CD4-positive, alpha-beta T cell treated with Interleukin-12 subunit alpha and Interleukin-12 subunit beta, for 1 hour (primary cell): ENCODE data around the gene DLG5.

Experiments
- DNase-seq: peaks from one replicate; pipeline ENCODE4 v3.0.0-alpha.2; 2020

The DLG5 gene

GRCh38 chr10:77926566-77927401 lies at the start of gene DLG5:
Gene DLG5 (minus strand): TSS chr10:77926755. CDS start chr10:77926520, 235 bp downstream.
- DNase-seq, result peak; percentile 24

- DNase-seq, result no peak
These were observed 48.6 kb upstream of the DLG5 start for GRCh38 chr10:77975086-77975666.

- no peak for DNase-seq
These were observed 48.0 kb upstream of the DLG5 start for GRCh38 chr10:77974396-77975074.

- DNase-seq, result no peak
These were observed 46.7 kb upstream of the DLG5 start for GRCh38 chr10:77973276-77973675.

- no peak for DNase-seq
These were observed 45.6 kb upstream of the DLG5 start for GRCh38 chr10:77972148-77972547.

- no peak for DNase-seq
These were observed 45.2 kb upstream of the DLG5 start for GRCh38 chr10:77971804-77972144.

- no peak for DNase-seq
These were observed 44.6 kb upstream of the DLG5 start for GRCh38 chr10:77970869-77971803.

- DNase-seq, result no peak
These were observed 42.6 kb upstream of the DLG5 start for GRCh38 chr10:77969114-77969513.

- no peak for DNase-seq
These were observed 41.1 kb upstream of the DLG5 start for GRCh38 chr10:77967611-77968022.

GRCh38 chr10:77965294-77965693 lies 38.7 kb upstream of the DLG5 start:
- no peak for DNase-seq

- no peak for DNase-seq
These were observed 38.3 kb upstream of the DLG5 start for GRCh38 chr10:77964811-77965210.

GRCh38 chr10:77963901-77964300 lies 37.3 kb upstream of the DLG5 start:
- no peak for DNase-seq

GRCh38 chr10:77962350-77963146 lies 36.0 kb upstream of the DLG5 start:
- no peak for DNase-seq

GRCh38 chr10:77961668-77962067 lies 35.1 kb upstream of the DLG5 start:
- no peak for DNase-seq

- DNase-seq, result no peak
These were observed 34.3 kb upstream of the DLG5 start for GRCh38 chr10:77960829-77961329.

GRCh38 chr10:77959887-77960455 lies 33.4 kb upstream of the DLG5 start:
- no peak for DNase-seq

- DNase-seq, result no peak
These were observed 32.8 kb upstream of the DLG5 start for GRCh38 chr10:77959384-77959783.

GRCh38 chr10:77955136-77955535 lies 28.6 kb upstream of the DLG5 start:
- no peak for DNase-seq

- no peak for DNase-seq
These were observed 22.6 kb upstream of the DLG5 start for GRCh38 chr10:77949167-77949566.

- DNase-seq, result no peak
These were observed 19.5 kb upstream of the DLG5 start for GRCh38 chr10:77946084-77946483.

- DNase-seq, result no peak
These were observed 18.0 kb upstream of the DLG5 start for GRCh38 chr10:77944519-77944918.
